ENCODE measurements around the gene GALM. TPM values are rescaled to one million over a fixed set of nuclear protein-coding genes. Genes with fewer than 3 reads are reported as not detected.
A peak's percentile ranks its signal among the peaks of the same experiment; 100 is the strongest.

The GALM gene
- total and polyA plus RNA-seq, 2 of the 13 experiments (the other 11 are each of a cell fraction or from before 2014, with no cell fraction given), result 65.5 to 90.0 TPM

- TF ChIP-seq, protein P1, sequence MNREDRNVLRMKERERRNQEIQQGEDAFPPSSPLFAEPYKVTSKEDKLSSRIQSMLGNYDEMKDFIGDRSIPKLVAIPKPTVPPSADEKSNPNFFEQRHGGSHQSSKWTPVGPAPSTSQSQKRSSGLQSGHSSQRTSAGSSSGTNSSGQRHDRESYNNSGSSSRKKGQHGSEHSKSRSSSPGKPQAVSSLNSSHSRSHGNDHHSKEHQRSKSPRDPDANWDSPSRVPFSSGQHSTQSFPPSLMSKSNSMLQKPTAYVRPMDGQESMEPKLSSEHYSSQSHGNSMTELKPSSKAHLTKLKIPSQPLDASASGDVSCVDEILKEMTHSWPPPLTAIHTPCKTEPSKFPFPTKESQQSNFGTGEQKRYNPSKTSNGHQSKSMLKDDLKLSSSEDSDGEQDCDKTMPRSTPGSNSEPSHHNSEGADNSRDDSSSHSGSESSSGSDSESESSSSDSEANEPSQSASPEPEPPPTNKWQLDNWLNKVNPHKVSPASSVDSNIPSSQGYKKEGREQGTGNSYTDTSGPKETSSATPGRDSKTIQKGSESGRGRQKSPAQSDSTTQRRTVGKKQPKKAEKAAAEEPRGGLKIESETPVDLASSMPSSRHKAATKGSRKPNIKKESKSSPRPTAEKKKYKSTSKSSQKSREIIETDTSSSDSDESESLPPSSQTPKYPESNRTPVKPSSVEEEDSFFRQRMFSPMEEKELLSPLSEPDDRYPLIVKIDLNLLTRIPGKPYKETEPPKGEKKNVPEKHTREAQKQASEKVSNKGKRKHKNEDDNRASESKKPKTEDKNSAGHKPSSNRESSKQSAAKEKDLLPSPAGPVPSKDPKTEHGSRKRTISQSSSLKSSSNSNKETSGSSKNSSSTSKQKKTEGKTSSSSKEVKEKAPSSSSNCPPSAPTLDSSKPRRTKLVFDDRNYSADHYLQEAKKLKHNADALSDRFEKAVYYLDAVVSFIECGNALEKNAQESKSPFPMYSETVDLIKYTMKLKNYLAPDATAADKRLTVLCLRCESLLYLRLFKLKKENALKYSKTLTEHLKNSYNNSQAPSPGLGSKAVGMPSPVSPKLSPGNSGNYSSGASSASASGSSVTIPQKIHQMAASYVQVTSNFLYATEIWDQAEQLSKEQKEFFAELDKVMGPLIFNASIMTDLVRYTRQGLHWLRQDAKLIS (CRISPR knock-in tag; IDR thresholded peaks at IDR 0.05), result 0 out of 2 replicates have a peak, but pooled peaks have one; percentile 55
- no peak for TF ChIP-seq REXO4 (CRISPR knock-in tag; IDR thresholded peaks at IDR 0.05; ENCODE audit: borderline replicate concordance)
- peak; percentile 47; the same call in 1 of the 2 replicates for TF ChIP-seq ZNF788 (CRISPR knock-in tag; IDR thresholded peaks at IDR 0.05; ENCODE audit: borderline replicate concordance)
- no peak for TF ChIP-seq MAFF (IDR thresholded peaks at IDR 0.05; ENCODE audit: low read depth, low read length)
- TF ChIP-seq, protein P2, sequence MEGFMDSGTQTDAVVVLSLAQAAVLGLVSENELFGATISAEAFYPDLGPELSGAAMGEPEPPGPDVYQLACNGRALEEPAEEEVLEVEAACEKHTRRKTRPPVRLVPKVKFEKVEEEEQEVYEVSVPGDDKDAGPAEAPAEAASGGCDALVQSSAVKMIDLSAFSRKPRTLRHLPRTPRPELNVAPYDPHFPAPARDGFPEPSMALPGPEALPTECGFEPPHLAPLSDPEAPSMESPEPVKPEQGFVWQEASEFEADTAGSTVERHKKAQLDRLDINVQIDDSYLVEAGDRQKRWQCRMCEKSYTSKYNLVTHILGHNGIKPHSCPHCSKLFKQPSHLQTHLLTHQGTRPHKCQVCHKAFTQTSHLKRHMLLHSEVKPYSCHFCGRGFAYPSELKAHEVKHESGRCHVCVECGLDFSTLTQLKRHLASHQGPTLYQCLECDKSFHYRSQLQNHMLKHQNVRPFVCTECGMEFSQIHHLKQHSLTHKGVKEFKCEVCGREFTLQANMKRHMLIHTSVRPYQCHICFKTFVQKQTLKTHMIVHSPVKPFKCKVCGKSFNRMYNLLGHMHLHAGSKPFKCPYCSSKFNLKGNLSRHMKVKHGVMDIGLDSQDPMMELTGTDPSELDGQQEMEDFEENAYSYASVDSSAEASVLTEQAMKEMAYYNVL (CRISPR knock-in tag; IDR thresholded peaks at IDR 0.05; ENCODE audit: borderline replicate concordance), result peak; percentile 66; the same call in 1 of the 2 replicates
- peak; percentile 53 for TF ChIP-seq YY1 (IDR thresholded peaks at IDR 0.05; ENCODE audit: insufficient read depth, insufficient replicate concordance, low read depth, low read length)
- TF ChIP-seq KAT7 (CRISPR knock-in tag; IDR thresholded peaks at IDR 0.05; ENCODE audit: borderline replicate concordance), result 0 out of 2 replicates have a peak, but pooled peaks have one; percentile 71
- no peak for TF ChIP-seq SOX13 (IDR thresholded peaks at IDR 0.05)
- no peak for TF ChIP-seq SOX13 (CRISPR knock-in tag; conservative IDR thresholded peaks at IDR 0.05 in 1 of 2, IDR thresholded peaks at IDR 0.05 in 1 of 2)
- TF ChIP-seq ZNF781 (CRISPR knock-in tag; IDR thresholded peaks at IDR 0.05; ENCODE audit: borderline replicate concordance, not compliant biosample characterization), result peak; percentile 67
- TF ChIP-seq, protein P3, sequence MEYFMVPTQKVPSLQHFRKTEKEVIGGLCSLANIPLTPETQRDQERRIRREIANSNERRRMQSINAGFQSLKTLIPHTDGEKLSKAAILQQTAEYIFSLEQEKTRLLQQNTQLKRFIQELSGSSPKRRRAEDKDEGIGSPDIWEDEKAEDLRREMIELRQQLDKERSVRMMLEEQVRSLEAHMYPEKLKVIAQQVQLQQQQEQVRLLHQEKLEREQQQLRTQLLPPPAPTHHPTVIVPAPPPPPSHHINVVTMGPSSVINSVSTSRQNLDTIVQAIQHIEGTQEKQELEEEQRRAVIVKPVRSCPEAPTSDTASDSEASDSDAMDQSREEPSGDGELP (IDR thresholded peaks at IDR 0.05; ENCODE audit: borderline replicate concordance, low read depth), result no peak
- 0 out of 2 replicates have a peak, but pooled peaks have one; percentile 24 for TF ChIP-seq HOXA3 (CRISPR knock-in tag; IDR thresholded peaks at IDR 0.05)
- no peak for TF ChIP-seq THAP7 (CRISPR knock-in tag; IDR thresholded peaks at IDR 0.05)
- TF ChIP-seq CAMTA2 (CRISPR knock-in tag; IDR thresholded peaks at IDR 0.05; ENCODE audit: borderline replicate concordance), result 0 out of 2 replicates have a peak, but pooled peaks have one; percentile 41
- TF ChIP-seq, protein P4, sequence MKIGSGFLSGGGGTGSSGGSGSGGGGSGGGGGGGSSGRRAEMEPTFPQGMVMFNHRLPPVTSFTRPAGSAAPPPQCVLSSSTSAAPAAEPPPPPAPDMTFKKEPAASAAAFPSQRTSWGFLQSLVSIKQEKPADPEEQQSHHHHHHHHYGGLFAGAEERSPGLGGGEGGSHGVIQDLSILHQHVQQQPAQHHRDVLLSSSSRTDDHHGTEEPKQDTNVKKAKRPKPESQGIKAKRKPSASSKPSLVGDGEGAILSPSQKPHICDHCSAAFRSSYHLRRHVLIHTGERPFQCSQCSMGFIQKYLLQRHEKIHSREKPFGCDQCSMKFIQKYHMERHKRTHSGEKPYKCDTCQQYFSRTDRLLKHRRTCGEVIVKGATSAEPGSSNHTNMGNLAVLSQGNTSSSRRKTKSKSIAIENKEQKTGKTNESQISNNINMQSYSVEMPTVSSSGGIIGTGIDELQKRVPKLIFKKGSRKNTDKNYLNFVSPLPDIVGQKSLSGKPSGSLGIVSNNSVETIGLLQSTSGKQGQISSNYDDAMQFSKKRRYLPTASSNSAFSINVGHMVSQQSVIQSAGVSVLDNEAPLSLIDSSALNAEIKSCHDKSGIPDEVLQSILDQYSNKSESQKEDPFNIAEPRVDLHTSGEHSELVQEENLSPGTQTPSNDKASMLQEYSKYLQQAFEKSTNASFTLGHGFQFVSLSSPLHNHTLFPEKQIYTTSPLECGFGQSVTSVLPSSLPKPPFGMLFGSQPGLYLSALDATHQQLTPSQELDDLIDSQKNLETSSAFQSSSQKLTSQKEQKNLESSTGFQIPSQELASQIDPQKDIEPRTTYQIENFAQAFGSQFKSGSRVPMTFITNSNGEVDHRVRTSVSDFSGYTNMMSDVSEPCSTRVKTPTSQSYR (CRISPR knock-in tag; IDR thresholded peaks at IDR 0.05; ENCODE audit: borderline replicate concordance), result peak; percentile 53; the same call in 1 of the 2 replicates
- TF ChIP-seq ZNF274 (CRISPR knock-in tag; IDR thresholded peaks at IDR 0.05), result peak; percentile 23; the same call in 1 of the 2 replicates
Observed at GRCh38 chr2:38653715-38654527, 12.0 kb upstream of the GALM start (continued).

Data from HepG2 (cell line).